CD14-positive monocyte (primary cell): Measurements from ENCODE around the gene TERT. TPM values are rescaled to one million over a fixed set of nuclear protein-coding genes. Genes with fewer than 3 reads are reported as not detected.

Experiments used
- DNase-seq, 3 donors: peaks; one replicate each; pipeline ENCODE4 v3.0.0-alpha.2; 2011 to 2022
- H2AFZ ChIP-seq: 2 replicates; pipeline ENCODE4 v1.6.0; 2012; ENCODE audit warnings: mild to moderate bottlenecking, low read depth, low read length, inconsistent platforms; ENCODE audit not compliant: insufficient read depth, poor library complexity, severe bottlenecking
- H3K27ac ChIP-seq, 2 donors: 1 replicate in 1 of 2; 2 replicates in 1 of 2; pipeline ENCODE4 v1.5.1; 2012 to 2013; ENCODE audit warnings: low read length in 2 of 2, control low read depth in 1 of 2, inconsistent platforms in 1 of 2, low read depth in 1 of 2, mild to moderate bottlenecking in 1 of 2
- H3K27me3 ChIP-seq, 2 donors: one replicate each; pipeline versions ENCODE4 v1.6.0 to v1.6.1; 2011 to 2013; ENCODE audit warnings: low read length in 2 of 2; ENCODE audit not compliant: control insufficient read depth in 2 of 2, insufficient read depth in 2 of 2
- H3K36me3 ChIP-seq, 2 donors: replicated peaks in 1 of 2; 1 replicate in 1 of 2; 2 replicates in 1 of 2; pipeline versions ENCODE4 v1.5.1 to v1.6.1; 2012 to 2013; ENCODE audit warnings: low read length in 2 of 2, control low read depth in 1 of 2, inconsistent platforms in 1 of 2, mild to moderate bottlenecking in 1 of 2; ENCODE audit not compliant: insufficient read depth in 2 of 2, control insufficient read depth in 1 of 2
- H3K4me1 ChIP-seq, 2 donors: 1 replicate in 1 of 2; 2 replicates in 1 of 2; pipeline versions ENCODE4 v1.5.1 to v1.6.1; 2012 to 2013; ENCODE audit warnings: low read length in 2 of 2, control low read depth in 1 of 2, inconsistent platforms in 1 of 2, mild to moderate bottlenecking in 1 of 2, moderate library complexity in 1 of 2; ENCODE audit not compliant: insufficient read depth in 2 of 2, control insufficient read depth in 1 of 2
- H3K4me2 ChIP-seq: replicated peaks from 2 replicates; pipeline ENCODE3; 2012; ENCODE audit warnings: low read length, moderate library complexity, mild to moderate bottlenecking; ENCODE audit not compliant: poor library complexity, severe bottlenecking; ENCODE audit errors: extremely low read depth
- H3K4me3 ChIP-seq, 3 experiments: fragments of 200-600 bp in 1 of 3; sonication (generic) in 1 of 3; replicated peaks in 1 of 3; 1 replicate in 2 of 3; 2 replicates in 1 of 3; pipeline ENCODE4 v1.5.1; 2011 to 2013; ENCODE audit warnings: low read length in 3 of 3, mild to moderate bottlenecking in 3 of 3, control low read depth in 2 of 3, low read depth in 2 of 3, inconsistent platforms in 1 of 3, moderate library complexity in 1 of 3
- H3K79me2 ChIP-seq: 2 replicates; pipeline ENCODE4 v1.6.0; 2012; ENCODE audit warnings: mild to moderate bottlenecking, control low read depth, inconsistent platforms, low read length, moderate library complexity; ENCODE audit not compliant: insufficient read depth
- H3K9ac ChIP-seq: 2 replicates; pipeline ENCODE4 v1.6.0; 2017; ENCODE audit warnings: low read length, mild to moderate bottlenecking; ENCODE audit not compliant: insufficient read depth, poor library complexity, severe bottlenecking
- H3K9me3 ChIP-seq, 2 donors: replicated peaks in 1 of 2; 1 replicate in 1 of 2; 2 replicates in 1 of 2; pipeline versions ENCODE4 v1.5.1 to v1.6.1; 2012 to 2013; ENCODE audit warnings: low read length in 2 of 2, control low read depth in 1 of 2; ENCODE audit not compliant: control insufficient read depth in 1 of 2, insufficient read depth in 1 of 2
- H4K20me1 ChIP-seq: 2 replicates; pipeline ENCODE4 v1.6.0; 2012; ENCODE audit warnings: mild to moderate bottlenecking, low read length, control low read depth, moderate library complexity; ENCODE audit not compliant: insufficient read depth
- H3K27ac Mint-ChIP-seq, 7 donors: one replicate each; pipeline ENCODE4 v1.8.0; 2020; ENCODE audit warnings: mild to moderate bottlenecking in 7 of 7, mixed read lengths in 7 of 7, moderate library complexity in 6 of 7, inconsistent platforms in 2 of 7
- H3K27me3 Mint-ChIP-seq, 3 donors: one replicate each; pipeline ENCODE4 v1.8.0; 2021 to 2022; ENCODE audit warnings: low read depth in 3 of 3, mild to moderate bottlenecking in 3 of 3, mixed read lengths in 3 of 3, moderate library complexity in 3 of 3, inconsistent platforms in 1 of 3
- H3K36me3 Mint-ChIP-seq, 2 donors: one replicate each; pipeline ENCODE4 v1.8.0; 2020; ENCODE audit warnings: mixed read lengths in 2 of 2, inconsistent platforms in 1 of 2, mild to moderate bottlenecking in 1 of 2
- H3K4me1 Mint-ChIP-seq: one replicate; pipeline ENCODE4 v1.8.0; 2020; ENCODE audit warnings: mild to moderate bottlenecking, mixed read lengths
- H3K4me3 Mint-ChIP-seq, 2 donors: one replicate each; pipeline ENCODE4 v1.8.0; 2020; ENCODE audit warnings: mild to moderate bottlenecking in 2 of 2, mixed read lengths in 2 of 2, moderate library complexity in 1 of 2
- H3K9me3 Mint-ChIP-seq, 7 donors: one replicate each; pipeline ENCODE4 v1.8.0; 2020 to 2022; ENCODE audit warnings: mixed read lengths in 7 of 7, mild to moderate bottlenecking in 6 of 7, moderate library complexity in 6 of 7, inconsistent platforms in 2 of 7
- WGBS: methylation state at CpG from one replicate; pipeline ENCODE4 v1.1.5; 2013; ENCODE audit warnings: missing lambda C conversion rate; ENCODE audit not compliant: insufficient coverage; 5-methylcytosine and 5-hydroxymethylcytosine counted together
- intact Hi-C, 2 donors: fragments of 100-400 bp; cut with micrococcal nuclease; formaldehyde crosslinking; loops; one replicate each; pipeline versions ENCODE4 v1.15.0 to v1.15.1; 2023
- polyA plus RNA-seq, 3 donors: library from polyadenylated mRNA; depleted of rRNA in 1 of 3; unstranded in 2 of 3; stranded (reverse) in 1 of 3; fragments of 300-500 nt in 2 of 3; fragments of >200 nt in 1 of 3; fragmentation: Illumina TruSeq in 2 of 3; gene quantifications; 1 replicate in 2 of 3; 2 replicates in 1 of 3; pipeline ENCODE4 v1.2.3, GENCODE V29; 2012 to 2021
- TF ChIP-seq, protein P1 (sequence below): fragments of 200-600 bp; IDR thresholded peaks from one replicate; pipeline ENCODE4 v1.8.0; 2022; ENCODE audit warnings: antibody characterized with exemption, mild to moderate bottlenecking

The TERT gene
- polyA plus RNA-seq, 3 donors = not detected

GRCh38 chr5:1214163-1214935 is 80.5 kb downstream of the TERT start:
- Mint-ChIP-seq H3K4me3 (no peak overlapping the region), H3K9me3 (peaks cover 3 to 13% (median 4%) of the 10 kb centered on the region in 7 donors), H3K4me1 (no peaks in the 10 kb centered on the region), H3K36me3 (no peaks in the 10 kb centered on the region), H3K27ac (no peak overlapping the region), H3K27me3 (peaks cover 0 to 11% (median 7%) of the 10 kb centered on the region in 3 donors)
- H2AFZ ChIP-seq = no peak overlapping the region
- H3K4me2 ChIP-seq = no peak overlapping the region
- H3K9ac ChIP-seq = no peak overlapping the region
- H3K9me3 ChIP-seq = peaks cover 0 to 10% of the 10 kb centered on the region in 2 donors
- intact Hi-C loops = no loop called here
- H3K27me3 ChIP-seq = no peaks in the 10 kb centered on the region
- no peak for DNase-seq
- no peak overlapping the region for H3K4me3 ChIP-seq
- no peaks in the 10 kb centered on the region for H4K20me1 ChIP-seq
- WGBS = 79% methylated on average over 17 of the region's 22 CpGs
- TF ChIP-seq, protein P1, sequence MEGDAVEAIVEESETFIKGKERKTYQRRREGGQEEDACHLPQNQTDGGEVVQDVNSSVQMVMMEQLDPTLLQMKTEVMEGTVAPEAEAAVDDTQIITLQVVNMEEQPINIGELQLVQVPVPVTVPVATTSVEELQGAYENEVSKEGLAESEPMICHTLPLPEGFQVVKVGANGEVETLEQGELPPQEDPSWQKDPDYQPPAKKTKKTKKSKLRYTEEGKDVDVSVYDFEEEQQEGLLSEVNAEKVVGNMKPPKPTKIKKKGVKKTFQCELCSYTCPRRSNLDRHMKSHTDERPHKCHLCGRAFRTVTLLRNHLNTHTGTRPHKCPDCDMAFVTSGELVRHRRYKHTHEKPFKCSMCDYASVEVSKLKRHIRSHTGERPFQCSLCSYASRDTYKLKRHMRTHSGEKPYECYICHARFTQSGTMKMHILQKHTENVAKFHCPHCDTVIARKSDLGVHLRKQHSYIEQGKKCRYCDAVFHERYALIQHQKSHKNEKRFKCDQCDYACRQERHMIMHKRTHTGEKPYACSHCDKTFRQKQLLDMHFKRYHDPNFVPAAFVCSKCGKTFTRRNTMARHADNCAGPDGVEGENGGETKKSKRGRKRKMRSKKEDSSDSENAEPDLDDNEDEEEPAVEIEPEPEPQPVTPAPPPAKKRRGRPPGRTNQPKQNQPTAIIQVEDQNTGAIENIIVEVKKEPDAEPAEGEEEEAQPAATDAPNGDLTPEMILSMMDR = no peak
- no peaks in the 10 kb centered on the region for H3K4me1 ChIP-seq
- no peaks in the 10 kb centered on the region for H3K79me2 ChIP-seq
- H3K36me3 ChIP-seq = no peaks in the 10 kb centered on the region
- H3K27ac ChIP-seq = no peak overlapping the region

GRCh38 chr5:1213508-1214162 is 81.2 kb downstream of the TERT start:
- no peak overlapping the region for H3K27ac ChIP-seq
- H3K9me3 Mint-ChIP-seq = peaks cover 3 to 13% (median 4%) of the 10 kb centered on the region in 7 donors
- H3K27me3 ChIP-seq = no peaks in the 10 kb centered on the region
- TF ChIP-seq, protein P1 = no peak
- H3K36me3 ChIP-seq = no peaks in the 10 kb centered on the region
- no peak for DNase-seq
- no peaks in the 10 kb centered on the region for H4K20me1 ChIP-seq
- no peaks in the 10 kb centered on the region for H3K36me3 Mint-ChIP-seq
- peaks cover 0 to 10% of the 10 kb centered on the region in 2 donors for H3K9me3 ChIP-seq
- no peak overlapping the region for H3K4me3 ChIP-seq
- H3K4me2 ChIP-seq = no peak overlapping the region
- H3K79me2 ChIP-seq = no peaks in the 10 kb centered on the region
- H3K27ac Mint-ChIP-seq = no peak overlapping the region
- peaks cover 0 to 10% (median 7%) of the 10 kb centered on the region in 3 donors for H3K27me3 Mint-ChIP-seq
- H3K9ac ChIP-seq = no peak overlapping the region
- H2AFZ ChIP-seq = no peak overlapping the region
- no peaks in the 10 kb centered on the region for H3K4me1 Mint-ChIP-seq
- intact Hi-C loops = no loop called here
- WGBS = 84% methylated on average over 20 of the region's 25 CpGs
- no peaks in the 10 kb centered on the region for H3K4me1 ChIP-seq
- no peak overlapping the region for H3K4me3 Mint-ChIP-seq
